Measurements from ENCODE around the gene ZFAND2A.
"Not testable (repeated sequence)": the region's sequence is repeated elsewhere in the genome, so short reads cannot be mapped to it uniquely, and the experiment has no call there.

The ZFAND2A gene

DNA sequence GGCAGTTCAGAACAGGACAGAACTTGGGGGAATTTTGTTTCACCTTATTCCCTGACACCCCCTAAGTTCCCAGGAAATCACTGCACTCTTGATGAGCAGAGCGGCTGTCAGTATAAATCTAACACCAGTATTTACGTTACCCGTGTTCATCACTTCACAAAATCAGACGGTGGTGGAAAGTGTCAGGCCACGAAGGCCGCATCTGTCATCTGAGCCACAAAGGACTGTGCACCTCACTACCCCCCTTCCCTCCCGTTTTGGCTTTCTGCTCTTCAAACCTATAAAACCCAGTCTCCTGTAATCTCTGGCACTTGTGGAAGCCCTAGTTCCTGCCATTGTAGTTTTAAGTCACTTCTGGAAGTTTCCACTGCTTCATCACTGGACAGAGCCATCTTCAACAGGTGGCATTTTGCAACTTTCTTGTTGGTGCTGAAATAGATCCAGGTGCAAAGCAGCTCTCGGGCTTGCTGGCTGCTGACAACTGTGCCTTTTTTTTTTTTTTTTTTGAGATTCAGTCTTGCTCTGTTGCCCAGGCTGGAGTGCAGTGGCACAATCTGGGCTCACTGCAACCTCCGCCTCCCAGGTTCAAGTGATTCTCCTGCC lies 9.5 kb downstream of the ZFAND2A start:
- DNase-seq, result no peak

DNA sequence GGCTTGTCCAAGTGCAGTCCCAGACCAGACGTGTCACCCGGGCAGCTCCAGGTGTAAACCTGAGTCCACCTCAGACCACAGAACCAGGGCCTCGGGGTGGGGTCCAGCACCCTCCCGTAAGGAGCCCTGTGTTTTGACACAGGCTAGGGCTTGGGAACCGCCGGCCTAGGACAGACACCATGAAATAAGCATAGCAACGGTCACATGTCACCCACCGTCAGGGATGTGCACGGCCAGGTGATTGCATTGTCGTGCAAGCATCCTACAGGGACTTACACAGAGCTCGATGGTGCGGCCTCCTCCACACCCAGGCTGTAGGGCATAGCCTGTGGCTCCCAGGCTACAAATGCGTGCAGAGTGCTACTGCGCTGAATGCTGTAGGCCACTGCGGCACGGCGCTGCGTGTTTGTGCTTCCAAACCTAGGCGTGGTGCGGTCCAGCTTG lies 10.6 kb downstream of the ZFAND2A start:
- DNase-seq, result no peak

DNA sequence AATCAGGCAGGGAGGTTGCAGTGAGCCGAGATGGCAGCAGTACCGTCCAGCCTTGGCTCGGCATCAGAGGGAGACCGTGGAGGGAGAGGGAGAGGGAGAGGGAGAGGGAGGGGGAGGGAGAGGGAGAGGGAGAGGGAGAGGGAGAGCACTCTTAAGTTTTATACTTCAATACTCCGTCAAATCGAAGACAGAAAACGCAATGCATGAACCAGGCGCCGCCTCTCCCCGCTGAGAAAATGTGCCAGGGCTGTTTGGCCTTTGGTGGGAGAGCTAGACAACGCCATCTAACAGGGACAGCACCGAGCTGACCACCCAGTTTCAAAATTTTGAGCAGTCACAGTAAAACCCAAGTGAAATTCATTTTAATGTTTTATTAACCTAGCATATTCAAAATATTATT lies 12.1 kb downstream of the ZFAND2A start:
- not testable (repeated sequence) for DNase-seq

- DNase-seq, result no peak
These were observed 15.7 kb downstream of the ZFAND2A start for GRCh38 chr7:1144269-1144771.

DNA sequence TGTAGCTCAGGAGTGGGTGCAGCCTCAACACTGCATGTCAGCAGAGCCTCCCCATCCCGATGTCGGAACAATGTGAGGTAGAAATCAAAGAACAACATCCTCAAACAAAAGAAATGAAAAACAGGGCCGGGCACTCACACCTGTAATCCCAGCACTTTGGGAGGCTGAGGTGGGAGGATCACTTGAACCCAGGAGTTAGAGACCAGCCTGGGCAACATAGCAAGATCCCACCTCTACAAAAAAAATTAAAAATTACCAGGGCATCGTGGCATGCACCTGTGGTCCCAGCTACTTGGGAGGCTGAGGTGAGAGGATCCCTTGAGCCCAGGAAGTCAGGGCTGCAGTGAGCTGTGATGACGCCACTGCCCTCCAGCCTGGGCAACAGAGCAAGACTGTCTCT lies 17.0 kb downstream of the ZFAND2A start:
- DNase-seq, result not testable (repeated sequence)

- DNase-seq, result no peak
These were observed 17.9 kb downstream of the ZFAND2A start for GRCh38 chr7:1142051-1142635.

DNA sequence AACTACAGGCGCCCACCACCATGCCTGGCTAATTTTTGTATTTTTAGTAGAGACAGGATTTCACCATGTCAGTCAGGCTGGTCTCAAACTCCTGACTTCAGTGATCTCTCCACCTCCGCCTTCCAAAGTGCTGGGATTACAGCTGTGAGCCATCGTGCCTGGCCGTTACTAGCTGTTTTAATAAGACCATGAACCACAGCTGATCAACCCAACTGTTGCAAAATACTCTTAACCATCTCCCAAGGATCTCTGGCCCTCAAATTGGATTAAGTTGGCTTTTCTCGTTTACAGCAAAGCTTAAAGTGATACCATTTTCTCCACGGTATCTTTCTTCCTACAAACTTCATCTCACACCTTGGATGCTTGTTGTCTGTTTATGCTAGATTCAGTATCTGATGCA lies 18.3 kb downstream of the ZFAND2A start:
- no peak for DNase-seq

GRCh38 chr7:1140476-1141104 lies 19.4 kb downstream of the ZFAND2A start:
- no peak for DNase-seq

GRCh38 chr7:1137517-1138167 lies 22.4 kb downstream of the ZFAND2A start:
- DNase-seq, result no peak

DNA sequence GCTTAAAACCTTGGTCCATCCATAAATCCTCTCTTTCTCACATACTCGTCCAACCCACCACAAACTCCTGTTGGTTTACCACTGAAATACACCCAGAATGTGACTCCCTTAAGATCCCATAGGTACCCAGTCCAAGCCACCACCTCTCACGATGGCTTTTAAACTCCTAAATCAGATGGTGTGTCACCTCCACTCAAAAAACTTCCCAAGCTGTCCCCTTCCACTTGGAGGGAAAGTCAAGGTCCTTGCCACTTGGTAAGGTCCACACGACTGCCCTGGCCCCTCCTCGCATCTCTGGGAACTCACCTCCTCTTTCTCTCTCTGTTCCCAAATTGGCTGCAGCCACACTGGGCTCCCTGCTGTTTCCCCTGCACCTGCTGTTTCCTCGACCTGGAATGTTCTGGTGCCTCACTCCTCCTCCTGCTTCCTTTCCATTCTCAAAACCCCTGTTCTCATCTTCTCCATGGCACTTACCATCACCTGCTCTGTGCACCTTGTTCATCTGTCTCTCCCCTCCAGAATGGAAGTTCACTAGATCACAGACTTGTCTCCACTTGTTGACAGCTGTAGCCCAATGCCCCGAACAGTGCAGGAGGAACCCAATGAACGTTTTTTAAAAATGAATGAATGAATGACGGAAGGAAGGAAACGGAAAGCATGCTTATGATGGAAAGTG lies 23.0 kb downstream of the ZFAND2A start:
- DNase-seq, result no peak

GRCh38 chr7:1134951-1135350 lies 25.0 kb downstream of the ZFAND2A start:
- no peak for DNase-seq

GRCh38 chr7:1131471-1132265 lies 28.3 kb downstream of the ZFAND2A start:
- no peak for DNase-seq

GRCh38 chr7:1130021-1130990 lies 29.7 kb downstream of the ZFAND2A start:
- no peak for DNase-seq

DNA sequence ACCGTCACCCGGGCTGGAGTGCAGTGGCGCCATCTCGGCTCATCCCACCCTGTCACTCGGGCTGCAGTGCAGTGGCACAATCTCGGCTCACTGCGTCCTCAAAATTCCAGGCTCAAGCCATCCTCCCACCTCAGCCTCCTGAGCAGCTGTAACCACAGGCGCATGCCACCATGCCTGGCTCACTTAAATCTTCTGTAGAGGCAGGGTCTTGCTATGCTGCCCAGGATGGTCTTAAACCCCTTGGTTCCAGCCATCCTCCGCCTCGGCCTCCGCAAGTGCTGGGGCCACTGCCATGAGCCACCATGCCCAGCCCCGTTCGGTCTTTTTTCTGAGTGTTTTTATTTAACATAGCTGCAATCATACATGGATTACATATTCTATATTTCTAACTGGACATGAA lies 30.6 kb downstream of the ZFAND2A start:
- no peak for DNase-seq

DNA sequence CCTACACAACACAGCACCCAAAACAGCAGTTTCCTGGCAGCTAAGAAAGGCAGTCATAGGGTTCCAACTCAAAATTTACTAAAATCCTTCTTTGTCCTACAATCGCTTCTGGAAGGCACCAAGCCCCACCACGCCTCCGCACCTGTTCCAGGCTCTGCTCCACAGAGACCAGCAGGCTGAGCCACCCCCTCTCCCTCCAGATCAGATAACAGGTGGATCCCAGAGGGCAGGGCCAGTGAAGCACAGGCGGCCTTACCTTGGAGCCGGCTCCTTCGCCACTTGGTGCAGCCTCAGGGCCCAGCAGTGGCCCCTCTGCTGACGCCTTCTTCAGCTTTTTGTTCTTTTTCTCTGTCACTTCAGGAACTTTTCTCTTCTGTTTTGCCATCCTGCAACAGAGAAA lies 33.0 kb downstream of the ZFAND2A start:
- DNase-seq, result no peak

- DNase-seq, result no peak
These were observed 34.4 kb downstream of the ZFAND2A start for GRCh38 chr7:1125603-1125969.

DNA sequence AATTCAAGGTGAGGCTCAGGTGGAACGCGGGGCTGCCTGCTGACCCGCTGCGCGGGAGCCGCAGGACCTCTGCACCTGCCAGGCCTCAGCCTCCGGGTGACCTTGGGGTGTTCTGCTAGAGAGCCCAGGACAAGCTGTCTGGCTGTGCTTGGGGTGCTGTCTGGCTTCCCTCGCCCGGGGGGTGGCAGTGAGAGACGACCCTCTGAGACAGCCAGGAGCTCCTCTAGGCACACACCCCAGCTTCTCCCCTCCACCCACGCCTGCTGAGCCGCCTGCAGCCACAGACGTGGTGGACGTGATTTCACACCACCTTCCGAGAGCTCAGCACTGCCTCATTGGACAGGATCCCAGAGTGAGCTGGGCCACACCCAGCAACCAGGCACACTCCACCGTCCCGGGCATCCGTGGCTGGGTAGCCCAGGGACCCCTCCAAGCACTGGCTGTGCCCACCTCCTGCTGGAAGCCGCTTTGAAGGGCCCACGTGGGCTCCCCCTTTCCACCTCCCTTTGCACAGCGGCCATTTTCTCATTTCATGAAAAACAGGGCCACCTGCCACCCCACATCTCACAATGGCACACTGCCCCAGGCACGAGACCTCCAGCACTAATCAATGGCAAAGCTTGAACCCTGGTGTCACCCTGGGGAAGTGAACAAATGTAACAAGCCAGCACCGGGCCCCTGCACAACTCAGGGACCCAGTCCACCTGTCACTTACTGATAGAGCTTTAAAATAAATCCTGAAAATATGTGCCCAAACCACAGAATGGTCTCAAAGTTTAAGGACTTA lies 35.0 kb downstream of the ZFAND2A start:
- DNase-seq, result no peak

GRCh38 chr7:1124164-1124563 lies 35.8 kb downstream of the ZFAND2A start:
- no peak for DNase-seq

GRCh38 chr7:1123715-1124114 lies 36.3 kb downstream of the ZFAND2A start:
- no peak for DNase-seq

GRCh38 chr7:1122832-1123501 lies 37.0 kb downstream of the ZFAND2A start:
- no peak for DNase-seq

Measured in T1000 (cell line).